ENCODE data around the gene OR11A1. TPM values are rescaled to one million over a fixed set of nuclear protein-coding genes. Genes with fewer than 3 reads are reported as not detected.

The OR11A1 gene
- polyA plus RNA-seq, 1 of the 3 experiments (the other 2 are of a cell fraction): not detected

DNA sequence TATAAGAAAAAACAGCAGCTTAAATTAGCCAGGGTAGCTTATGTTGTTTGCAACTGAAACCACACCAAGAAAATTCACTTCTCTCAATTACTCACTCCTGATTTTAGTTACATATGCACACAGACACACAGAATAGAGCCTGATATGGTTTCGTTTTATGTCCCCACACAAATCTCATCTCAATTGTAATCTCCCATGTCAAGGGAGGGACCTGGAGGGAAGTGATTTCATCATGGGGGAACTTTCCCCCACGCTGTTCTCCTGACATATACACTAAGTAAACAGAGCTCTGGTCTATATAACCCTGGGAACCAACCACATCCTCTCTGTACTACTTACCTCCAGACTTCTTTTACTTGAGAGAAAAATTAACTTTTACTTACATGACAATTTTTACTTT lies 32.3 kb downstream of the OR11A1 start:
- TF ChIP-seq, protein P1, sequence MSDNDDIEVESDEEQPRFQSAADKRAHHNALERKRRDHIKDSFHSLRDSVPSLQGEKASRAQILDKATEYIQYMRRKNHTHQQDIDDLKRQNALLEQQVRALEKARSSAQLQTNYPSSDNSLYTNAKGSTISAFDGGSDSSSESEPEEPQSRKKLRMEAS (IDR thresholded peaks at IDR 0.05; ENCODE audit: low read depth): no peak
- no peak for TF ChIP-seq SMC3 (IDR thresholded peaks at IDR 0.05; ENCODE audit: low read depth, low read length)
- no peak for TF ChIP-seq RFX5 (IDR thresholded peaks at IDR 0.05; ENCODE audit: low read length)
- no peak for TF ChIP-seq FOSL2 (IDR thresholded peaks at IDR 0.05; ENCODE audit: borderline replicate concordance, low read depth)
- Histone ChIP-seq H3K9me2 (no peaks in the 10 kb centered on the region), H3K36me3 (replicated peaks in 1 of 2; ENCODE audit: control insufficient read depth in 1 of 2, insufficient read depth in 2 of 2, low read length in 1 of 2) (no peaks in the 10 kb centered on the region), H3K4me3 (ENCODE audit: low read depth in 2 of 2, low read length in 1 of 2) (no peak overlapping the region), H3K27ac (ENCODE audit: low read depth in 2 of 2, low read length in 1 of 2) (no peak overlapping the region), H3K4me2 (no peak overlapping the region), H3K9ac (no peak overlapping the region), H4K20me1 (ENCODE audit: insufficient read depth) (no peaks in the 10 kb centered on the region), H3K9me3 (no peaks in the 10 kb centered on the region), H3K4me1 (ENCODE audit: control insufficient read depth in 1 of 2, insufficient read depth in 2 of 2, low read depth in 1 of 2, low read length in 1 of 2) (no peaks in the 10 kb centered on the region), H3K27me3 (ENCODE audit: insufficient read depth) (peaks cover 28% of the 10 kb centered on the region), H2AFZ (ENCODE audit: low read depth) (no peak overlapping the region), H3F3A (replicated peaks; ENCODE audit: insufficient read depth) (no peaks in the 10 kb centered on the region), H3K79me2 (ENCODE audit: insufficient read depth) (no peaks in the 10 kb centered on the region)
- ChIA-PET CTCF (no interaction called here), POLR2A (no interaction called here)
- no peak for DNase-seq
- 0% methylated on average over 2 of the region's 2 CpGs for WGBS (ENCODE audit: low lambda C conversion rate)

DNA sequence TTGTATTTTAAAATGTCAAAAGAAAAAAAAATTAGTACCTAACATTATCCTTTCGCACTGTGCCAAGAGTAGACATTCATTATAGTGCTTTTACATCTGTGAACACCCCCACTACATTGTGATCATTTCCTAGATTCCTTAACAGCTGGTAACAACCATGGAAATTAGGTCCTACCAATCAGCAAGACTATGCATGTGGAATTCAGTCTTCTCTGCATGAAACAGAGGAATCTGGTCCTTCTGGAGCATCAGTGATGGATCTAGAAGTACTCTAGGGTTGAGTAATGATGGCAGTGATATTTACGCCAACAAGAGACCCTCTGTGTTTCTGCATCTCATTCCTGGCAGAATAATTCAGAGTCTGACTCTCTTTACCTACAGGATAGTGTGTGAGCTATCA lies 32.7 kb downstream of the OR11A1 start:
- Histone ChIP-seq H3K27ac (ENCODE audit: low read depth in 2 of 2, low read length in 1 of 2) (no peak overlapping the region), H3K9me3 (no peaks in the 10 kb centered on the region), H4K20me1 (ENCODE audit: insufficient read depth) (no peaks in the 10 kb centered on the region), H3K4me3 (ENCODE audit: low read depth in 2 of 2, low read length in 1 of 2) (no peak overlapping the region), H3F3A (replicated peaks; ENCODE audit: insufficient read depth) (no peaks in the 10 kb centered on the region), H3K36me3 (replicated peaks in 1 of 2; ENCODE audit: control insufficient read depth in 1 of 2, insufficient read depth in 2 of 2, low read length in 1 of 2) (no peaks in the 10 kb centered on the region), H3K4me1 (ENCODE audit: control insufficient read depth in 1 of 2, insufficient read depth in 2 of 2, low read depth in 1 of 2, low read length in 1 of 2) (no peaks in the 10 kb centered on the region), H3K79me2 (ENCODE audit: insufficient read depth) (no peaks in the 10 kb centered on the region), H3K4me2 (no peak overlapping the region), H3K27me3 (ENCODE audit: insufficient read depth) (peaks cover 28% of the 10 kb centered on the region), H2AFZ (ENCODE audit: low read depth) (no peak overlapping the region), H3K9me2 (no peaks in the 10 kb centered on the region), H3K9ac (no peak overlapping the region)
- CTCF ChIA-PET: no interaction called here
- DNase-seq: no peak
- no peak for TF ChIP-seq YY1 (IDR thresholded peaks at IDR 0.05; ENCODE audit: low read depth)
- TF ChIP-seq MEF2A (IDR thresholded peaks at IDR 0.05; ENCODE audit: borderline replicate concordance, low read depth): no peak
- TF ChIP-seq, protein P2, sequence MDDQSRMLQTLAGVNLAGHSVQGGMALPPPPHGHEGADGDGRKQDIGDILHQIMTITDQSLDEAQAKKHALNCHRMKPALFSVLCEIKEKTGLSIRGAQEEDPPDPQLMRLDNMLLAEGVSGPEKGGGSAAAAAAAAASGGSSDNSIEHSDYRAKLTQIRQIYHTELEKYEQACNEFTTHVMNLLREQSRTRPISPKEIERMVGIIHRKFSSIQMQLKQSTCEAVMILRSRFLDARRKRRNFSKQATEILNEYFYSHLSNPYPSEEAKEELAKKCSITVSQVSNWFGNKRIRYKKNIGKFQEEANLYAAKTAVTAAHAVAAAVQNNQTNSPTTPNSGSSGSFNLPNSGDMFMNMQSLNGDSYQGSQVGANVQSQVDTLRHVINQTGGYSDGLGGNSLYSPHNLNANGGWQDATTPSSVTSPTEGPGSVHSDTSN (IDR thresholded peaks at IDR 0.05): no peak
- no peak for TF ChIP-seq SMC3 (IDR thresholded peaks at IDR 0.05; ENCODE audit: low read depth, low read length)
- TF ChIP-seq, protein P3, sequence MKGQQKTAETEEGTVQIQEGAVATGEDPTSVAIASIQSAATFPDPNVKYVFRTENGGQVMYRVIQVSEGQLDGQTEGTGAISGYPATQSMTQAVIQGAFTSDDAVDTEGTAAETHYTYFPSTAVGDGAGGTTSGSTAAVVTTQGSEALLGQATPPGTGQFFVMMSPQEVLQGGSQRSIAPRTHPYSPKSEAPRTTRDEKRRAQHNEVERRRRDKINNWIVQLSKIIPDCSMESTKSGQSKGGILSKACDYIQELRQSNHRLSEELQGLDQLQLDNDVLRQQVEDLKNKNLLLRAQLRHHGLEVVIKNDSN (IDR thresholded peaks at IDR 0.05; ENCODE audit: borderline replicate concordance, low read depth): no peak
- TF ChIP-seq USF2 (IDR thresholded peaks at IDR 0.05; ENCODE audit: borderline replicate concordance, low read depth, low read length): no peak
- TF ChIP-seq CHD2 (IDR thresholded peaks at IDR 0.05; ENCODE audit: low read length, partially characterized antibody): no peak
- no peak for TF ChIP-seq RCOR1 (IDR thresholded peaks at IDR 0.05; ENCODE audit: low read length)
- no peak for TF ChIP-seq POLR2AphosphoS5 (IDR thresholded peaks at IDR 0.05; ENCODE audit: low read depth, low read length)
- no peak for TF ChIP-seq SIN3A (IDR thresholded peaks at IDR 0.05; ENCODE audit: borderline replicate concordance, low read depth, low read length)
- TF ChIP-seq JUND (IDR thresholded peaks at IDR 0.05): no peak
- TF ChIP-seq GABPA (IDR thresholded peaks at IDR 0.05; ENCODE audit: low read depth): no peak
- TF ChIP-seq RAD21 (IDR thresholded peaks at IDR 0.05; ENCODE audit: low read length): no peak
- 7% methylated on average over 2 of the region's 2 CpGs for WGBS (ENCODE audit: low lambda C conversion rate)
- POLR2A ChIA-PET: no interaction called here

All from SK-N-SH (cell line).